GM23338 (cell line): ENCODE data around the gene FYCO1. TPM values are rescaled to one million over a fixed set of nuclear protein-coding genes. Genes with fewer than 3 reads are reported as not detected.

Experiments used
- ATAC-seq: fragments of 200-7000 bp; cut with Tn5 transposase; 3 replicates; pipeline ENCODE4 v1.9.1; 2020
- DNase-seq: peaks from one replicate; pipeline ENCODE4 v3.0.0-alpha.2; 2015; ENCODE audit warnings: low spot score
- H2AFZ ChIP-seq: fragments of 200-600 bp; sonication (generic); 2 replicates; pipeline ENCODE4 v1.8.0; 2016; ENCODE audit warnings: antibody characterized with exemption, mild to moderate bottlenecking, moderate library complexity
- H3F3A ChIP-seq: fragments of 200-600 bp; sonication (generic); replicated peaks from 2 replicates; pipeline ENCODE4 v1.8.0; 2017; ENCODE audit warnings: antibody characterized with exemption, mixed run types, low read depth
- H3K27ac ChIP-seq: fragments of 200-600 bp; sonication (generic); 2 replicates; pipeline ENCODE4 v1.6.1; 2016; ENCODE audit warnings: low read depth
- H3K27me3 ChIP-seq: fragments of 200-600 bp; sonication (generic); 2 replicates; pipeline ENCODE4 v1.8.0; 2016; ENCODE audit warnings: mild to moderate bottlenecking, mixed run types, moderate library complexity; ENCODE audit not compliant: insufficient read depth
- H3K36me3 ChIP-seq: fragments of 200-600 bp; sonication (generic); 2 replicates; pipeline ENCODE4 v1.8.0; 2016; ENCODE audit warnings: mild to moderate bottlenecking; ENCODE audit not compliant: insufficient read depth
- H3K4me1 ChIP-seq: fragments of 200-600 bp; sonication (generic); 2 replicates; pipeline ENCODE4 v1.8.0; 2016; ENCODE audit warnings: mild to moderate bottlenecking, moderate library complexity; ENCODE audit not compliant: insufficient read depth
- H3K4me2 ChIP-seq: fragments of 200-600 bp; sonication (generic); 2 replicates; pipeline ENCODE4 v1.7.1; 2017; ENCODE audit warnings: mixed run types
- H3K4me3 ChIP-seq: fragments of 200-600 bp; sonication (generic); 2 replicates; pipeline ENCODE4 v1.6.1; 2016; ENCODE audit warnings: mixed run types
- H3K79me2 ChIP-seq: fragments of 200-600 bp; sonication (generic); replicated peaks from 2 replicates; pipeline ENCODE4 v1.8.0; 2017; ENCODE audit warnings: mild to moderate bottlenecking; ENCODE audit not compliant: insufficient read depth
- H3K9me2 ChIP-seq: fragments of 200-600 bp; sonication (generic); 2 replicates; pipeline ENCODE4 v1.8.0; 2017; ENCODE audit not compliant: insufficient read depth
- H4K20me1 ChIP-seq: fragments of 200-600 bp; sonication (generic); replicated peaks from 2 replicates; pipeline ENCODE4 v1.8.0; 2017; ENCODE audit warnings: mild to moderate bottlenecking; ENCODE audit not compliant: insufficient read depth
- H3K27ac Mint-ChIP-seq: 2 replicates; pipeline ENCODE4 v1.8.0; 2020; ENCODE audit warnings: inconsistent platforms, mild to moderate bottlenecking, moderate library complexity, mixed read lengths
- H3K27me3 Mint-ChIP-seq: 3 replicates; pipeline ENCODE4 v1.8.0; 2022; ENCODE audit warnings: low read depth, mild to moderate bottlenecking, moderate library complexity, mixed read lengths, inconsistent platforms; ENCODE audit not compliant: insufficient read depth, poor library complexity
- H3K36me3 Mint-ChIP-seq: 3 replicates; pipeline ENCODE4 v1.8.0; 2021; ENCODE audit warnings: low read depth, mild to moderate bottlenecking, inconsistent platforms, moderate library complexity, mixed read lengths
- H3K4me1 Mint-ChIP-seq: 3 replicates; pipeline ENCODE4 v1.8.0; 2020; ENCODE audit warnings: mild to moderate bottlenecking, inconsistent platforms, mixed read lengths
- H3K4me3 Mint-ChIP-seq: 3 replicates; pipeline ENCODE4 v1.8.0; 2021; ENCODE audit warnings: moderate library complexity, mild to moderate bottlenecking, inconsistent platforms, mixed read lengths
- H3K9me3 Mint-ChIP-seq: 3 replicates; pipeline ENCODE4 v1.8.0; 2020; ENCODE audit warnings: moderate library complexity, mild to moderate bottlenecking, inconsistent platforms, mixed read lengths
- CREB1 ChIP-seq: fragments of 250-450 bp; sonication (Bioruptor Pico); IDR thresholded peaks from 2 replicates; pipeline ENCODE4 v1.5.0; 2020; ENCODE audit warnings: low read depth, mild to moderate bottlenecking, moderate library complexity
- CTCF ChIP-seq, 2 experiments: fragments of 200-600 bp in 1 of 2; sonication (generic) in 1 of 2; conservative IDR thresholded peaks; 2 replicates each; pipeline versions ENCODE4 v1.5.1 to v1.6.1; 2016 to 2017; ENCODE audit warnings: antibody characterized with exemption in 2 of 2, low read depth in 2 of 2, mild to moderate bottlenecking in 2 of 2, moderate library complexity in 1 of 2
- ETS1 ChIP-seq: IDR thresholded peaks from 2 replicates; pipeline ENCODE4 v1.6.1; 2016; ENCODE audit warnings: antibody characterized with exemption
- JUNB ChIP-seq: IDR thresholded peaks from one replicate; pipeline ENCODE4 v1.6.1; 2016; ENCODE audit warnings: antibody characterized with exemption; ENCODE audit not compliant: unreplicated experiment
- NANOG ChIP-seq: IDR thresholded peaks from 2 replicates; pipeline ENCODE4 v1.6.1; 2016; ENCODE audit warnings: antibody characterized with exemption, borderline replicate concordance
- POLR2AphosphoS5 ChIP-seq: IDR thresholded peaks from 2 replicates; pipeline ENCODE4 v1.6.1; 2016; ENCODE audit warnings: antibody characterized with exemption, low read depth
- REST ChIP-seq: IDR thresholded peaks from one replicate; pipeline ENCODE4 v1.6.1; 2018; ENCODE audit warnings: antibody characterized with exemption; ENCODE audit not compliant: unreplicated experiment
- STAT1 ChIP-seq: IDR thresholded peaks from one replicate; pipeline ENCODE4 v1.6.1; 2016; ENCODE audit warnings: antibody characterized with exemption; ENCODE audit not compliant: unreplicated experiment
- ZNF114 ChIP-seq: fragments of 250-450 bp; sonication (Bioruptor Pico); IDR thresholded peaks from 2 replicates; pipeline ENCODE4 v1.5.0; 2020; ENCODE audit warnings: mild to moderate bottlenecking, moderate library complexity
- ZNF331 ChIP-seq: fragments of 250-450 bp; sonication (Bioruptor Pico); IDR thresholded peaks from 2 replicates; pipeline ENCODE4 v1.5.0; 2020; ENCODE audit warnings: low read depth, mild to moderate bottlenecking, moderate library complexity
- polyA plus RNA-seq: library from polyadenylated mRNA; unstranded; fragments of >200 nt; fragmentation: Nextera tagmentation; extraction: Ambion mirVana; gene quantifications from 2 replicates; pipeline ENCODE4 v1.2.1, GENCODE V29; 2016
- total RNA-seq: library from RNA; depleted of rRNA; stranded (reverse); fragments of >200 nt; shearing (Covaris generic); gene quantifications from 2 replicates; pipeline ENCODE4 v1.2.3, GENCODE V29; 2014

FYCO1 gene
- total and polyA plus RNA-seq, 2 experiments from 2014 or later, result 4.5 to 17.2 TPM

- no peaks in the 10 kb centered on the region for H3K36me3 ChIP-seq
- no peak overlapping the region for H3K4me3 Mint-ChIP-seq
- no peaks in the 10 kb centered on the region for H3F3A ChIP-seq
- H3K27me3 Mint-ChIP-seq, result peaks cover 10% of the 10 kb centered on the region
- DNase-seq, result no peak
- no peak overlapping the region for H3K4me3 ChIP-seq
- peaks cover 10% of the 10 kb centered on the region for H3K4me1 Mint-ChIP-seq
- no peaks in the 10 kb centered on the region for H3K27me3 ChIP-seq
- H3K9me2 ChIP-seq, result no peaks in the 10 kb centered on the region
- no peaks in the 10 kb centered on the region for H4K20me1 ChIP-seq
- no peaks in the 10 kb centered on the region for H3K36me3 Mint-ChIP-seq
- no peak overlapping the region for H2AFZ ChIP-seq
- TF ChIP-seq CREB1 (CRISPR knock-in tag), result no peak
- TF ChIP-seq NANOG, result no peak
- TF ChIP-seq STAT1, result no peak
- no peak for TF ChIP-seq ETS1
- no peak for TF ChIP-seq POLR2AphosphoS5
- TF ChIP-seq REST, result no peak
- no peak for TF ChIP-seq ZNF114 (CRISPR knock-in tag)
- no peak for TF ChIP-seq JUNB
- H3K9me3 Mint-ChIP-seq, result no peaks in the 10 kb centered on the region
- no peaks in the 10 kb centered on the region for H3K4me1 ChIP-seq
- H3K27ac ChIP-seq, result no peak overlapping the region
- no peak overlapping the region for H3K27ac Mint-ChIP-seq
- ATAC-seq, result no peak
- no peak overlapping the region for H3K4me2 ChIP-seq
- H3K79me2 ChIP-seq, result no peaks in the 10 kb centered on the region
These were observed 80.6 kb downstream of the FYCO1 start for GRCh38 chr3:45915059-45915439.

GRCh38 chr3:45914362-45915058, 81.1 kb downstream of the FYCO1 start:
- no peak overlapping the region for H3K27ac ChIP-seq
- no peaks in the 10 kb centered on the region for H3K79me2 ChIP-seq
- no peak overlapping the region for H3K27ac Mint-ChIP-seq
- no peak for ATAC-seq
- H3K27me3 Mint-ChIP-seq, result peaks cover 12% of the 10 kb centered on the region
- no peak overlapping the region for H3K4me3 ChIP-seq
- peaks cover 10% of the 10 kb centered on the region for H3K4me1 Mint-ChIP-seq
- no peaks in the 10 kb centered on the region for H3K27me3 ChIP-seq
- no peaks in the 10 kb centered on the region for H3F3A ChIP-seq
- TF ChIP-seq ZNF331 (no peak), JUNB (no peak), CTCF (conservative IDR thresholded peaks at IDR 0.05; ENCODE audit: low read depth in 2 of 2) (no peak), CREB1 (CRISPR knock-in tag) (no peak), REST (no peak), STAT1 (no peak)
- DNase-seq, result no peak
- H3K4me1 ChIP-seq, result no peaks in the 10 kb centered on the region
- H3K4me2 ChIP-seq, result no peak overlapping the region
- no peaks in the 10 kb centered on the region for H3K9me3 Mint-ChIP-seq
- no peaks in the 10 kb centered on the region for H3K36me3 Mint-ChIP-seq
- no peaks in the 10 kb centered on the region for H4K20me1 ChIP-seq
- H2AFZ ChIP-seq, result no peak overlapping the region
- no peak overlapping the region for H3K4me3 Mint-ChIP-seq
- H3K9me2 ChIP-seq, result no peaks in the 10 kb centered on the region
- H3K36me3 ChIP-seq, result no peaks in the 10 kb centered on the region
